Measurements from ENCODE around the gene FEZF1. TPM values are rescaled to one million over a fixed set of nuclear protein-coding genes. Genes with fewer than 3 reads are reported as not detected.

The FEZF1 gene
- total and polyA plus RNA-seq, 2 of the 13 experiments (the other 11 are each of a cell fraction or from before 2014, with no cell fraction given), result not detected

GRCh38 chr7:122273117-122273516, 31.4 kb downstream of the FEZF1 start:
- no peak overlapping the region for H3K4me2 ChIP-seq (ENCODE audit: low read depth, low read length)
- no TSS peak for BruUV-seq (replicated peaks)
- TF ChIP-seq ZFP36L1 (CRISPR knock-in tag; IDR thresholded peaks at IDR 0.05) (no peak), ZBTB37 (CRISPR knock-in tag; IDR thresholded peaks at IDR 0.05) (no peak), ZNF776 (CRISPR knock-in tag; IDR thresholded peaks at IDR 0.05) (no peak), NKX3-1 (CRISPR knock-in tag; IDR thresholded peaks at IDR 0.05) (no peak), HES4 (CRISPR knock-in tag; IDR thresholded peaks at IDR 0.05; ENCODE audit: borderline replicate concordance) (no peak), NFAT5 (CRISPR knock-in tag; IDR thresholded peaks at IDR 0.05) (no peak), MYC (CRISPR knock-in tag; IDR thresholded peaks at IDR 0.05; ENCODE audit: borderline replicate concordance) (no peak), ZNF101 (CRISPR knock-in tag; IDR thresholded peaks at IDR 0.05; ENCODE audit: borderline replicate concordance, low read depth) (no peak)
- H3K27me3 ChIP-seq (ENCODE audit: control insufficient read depth in 1 of 2, insufficient read depth in 2 of 2, low read length in 2 of 2), result no peaks in the 10 kb centered on the region; a peak in 1 of 5 replicates
- no peaks in the 10 kb centered on the region for H4K20me1 ChIP-seq (ENCODE audit: insufficient read depth, low read length)
- no peak overlapping the region for H3K4me3 ChIP-seq (replicated peaks in 1 of 3; ENCODE audit: insufficient read depth in 1 of 3, low read depth in 2 of 3, low read length in 3 of 3)
- DNase-seq (ENCODE audit: low spot score) (no peak), FAIRE-seq (no peak), ATAC-seq (no peak)
- ChIA-PET POLR2A (no interaction called here), CTCF (ENCODE audit: low intra/inter-chr PET ratio, low total read pairs) (no interaction called here)
- no peak overlapping the region for H2AFZ ChIP-seq (ENCODE audit: low read length)
- no peak overlapping the region for H3K27ac ChIP-seq (ENCODE audit: extremely low read length, insufficient read depth, low read length)
- no peak overlapping the region for H3K9ac ChIP-seq (ENCODE audit: insufficient read depth, low read depth, low read length)
- intact Hi-C loops (cut with micrococcal nuclease; ENCODE audit: unreplicated experiment), result no loop called here
- no peaks in the 10 kb centered on the region for H3K4me1 ChIP-seq (ENCODE audit: insufficient read depth, low read length)
- whole genome bisulfite sequencing (ENCODE audit: low lambda C conversion rate), result 23% methylated on average over 2 of the region's 2 CpGs
- H3K79me2 ChIP-seq (ENCODE audit: insufficient read depth, low read length), result no peaks in the 10 kb centered on the region
- H3K36me3 ChIP-seq (replicated peaks in 1 of 2; ENCODE audit: control insufficient read depth in 1 of 2, insufficient read depth in 2 of 2, low read length in 2 of 2), result no peaks in the 10 kb centered on the region
- in situ Hi-C loops (cut with HindIII; ENCODE audit: extremely low pct_ligation_motif_present, low pct_unique_long_range_greater_than_20kb), result no loop called here
- no peaks in the 10 kb centered on the region for H3K9me3 ChIP-seq (ENCODE audit: low read length)

Data from HepG2 (cell line).